ENCODE measurements around the gene SDC1. TPM values are rescaled to one million over a fixed set of nuclear protein-coding genes. Genes with fewer than 3 reads are reported as not detected.
A peak's percentile ranks its signal among the peaks of the same experiment; 100 is the strongest.
"Not testable (repeated sequence)": the region's sequence is repeated elsewhere in the genome, so short reads cannot be mapped to it uniquely, and the experiment has no call there.

SDC1 gene
- total RNA-seq, 1 experiment from 2014 or later, result 22.3 TPM

GRCh38 chr2:20247084-20247483 lies 22.2 kb upstream of the SDC1 start:
- peak overlapping the region in 2 of 3 experiments; percentile 28 to 71; a peak in 3 of 7 replicates for H3K27ac Mint-ChIP-seq
- no peak overlapping the region for H4K8ac ChIP-seq (replicated peaks; ENCODE audit: insufficient read length, low read depth, low read length)
- no peak overlapping the region for H2AFZ ChIP-seq (ENCODE audit: low read length)
- no peak overlapping the region for H2BK15ac ChIP-seq (ENCODE audit: low read depth, low read length)
- no peak overlapping the region for H3K27ac ChIP-seq (ENCODE audit: insufficient read length, low read depth, low read length)
- H2BK12ac ChIP-seq (ENCODE audit: insufficient read length, low read depth, low read length), result no peak overlapping the region
- TF ChIP-seq CTCF (conservative IDR thresholded peaks at IDR 0.05), result no peak
- peaks cover under 1% of the 10 kb centered on the region; the same call in 1 of the 2 replicates for H3K27me3 Mint-ChIP-seq (ENCODE audit: low read depth)
- no peak overlapping the region for H3K9ac ChIP-seq (ENCODE audit: extremely low read depth, insufficient read length, low read length)
- H2BK20ac ChIP-seq (ENCODE audit: low read depth, low read length, poor library complexity, severe bottlenecking), result no peak overlapping the region
- H3K4me1 ChIP-seq (ENCODE audit: insufficient read depth, low read length), result no peaks in the 10 kb centered on the region
- H3K4me2 ChIP-seq (ENCODE audit: insufficient read depth, insufficient read length, low read length), result no peak overlapping the region
- H3K23ac ChIP-seq (ENCODE audit: insufficient read length, low read depth, low read length), result no peak overlapping the region
- DNase-seq, result no peak
- peaks cover 15 to 46% (median 43%) of the 10 kb centered on the region in 3 experiments for H3K36me3 Mint-ChIP-seq (ENCODE audit: insufficient read depth in 1 of 3, low read depth in 3 of 3)
- no peaks in the 10 kb centered on the region for H3K9me3 ChIP-seq (ENCODE audit: control insufficient read depth, low read depth, low read length)
- no peak overlapping the region for H4K91ac ChIP-seq (ENCODE audit: insufficient read length, low read depth, low read length)
- no peak overlapping the region for H2BK120ac ChIP-seq (ENCODE audit: low read depth, low read length, poor library complexity, severe bottlenecking)
- H3K4ac ChIP-seq (ENCODE audit: low read depth, low read length), result no peak overlapping the region
- WGBS (ENCODE audit: extremely low coverage, insufficient read length, low lambda C conversion rate), result no CpG with 5 or more reads among the region's 1 CpG
- no peak overlapping the region for H2BK5ac ChIP-seq (ENCODE audit: insufficient read length, low read length)
- peaks cover 6 to 8% of the 10 kb centered on the region in 2 experiments for H3K4me1 Mint-ChIP-seq
- H3K27me3 ChIP-seq (ENCODE audit: insufficient read depth, low read length), result no peaks in the 10 kb centered on the region
- no peaks in the 10 kb centered on the region for H3K79me1 ChIP-seq (ENCODE audit: insufficient read depth, low read depth, low read length, poor library complexity, severe bottlenecking)
- H2AK5ac ChIP-seq (ENCODE audit: insufficient read length, low read length), result no peak overlapping the region
- no peaks in the 10 kb centered on the region for H4K20me1 ChIP-seq (ENCODE audit: control insufficient read depth, insufficient read depth, insufficient read length)
- no peak overlapping the region for H3K56ac ChIP-seq (ENCODE audit: insufficient read length, low read depth, low read length)
- no peaks in the 10 kb centered on the region for H3K79me2 ChIP-seq (ENCODE audit: insufficient read depth, low read length)
- no peaks in the 10 kb centered on the region for H3K23me2 ChIP-seq (ENCODE audit: insufficient read length, low read depth, low read length, poor library complexity, severe bottlenecking)
- H3K4me3 Mint-ChIP-seq, result no peak overlapping the region
- no peaks in the 10 kb centered on the region for H3K9me3 Mint-ChIP-seq
- H3K18ac ChIP-seq (ENCODE audit: insufficient read length, low read depth, low read length), result no peak overlapping the region
- no peak overlapping the region for H3T11ph ChIP-seq (ENCODE audit: low read length)
- H4K5ac ChIP-seq (ENCODE audit: insufficient read length, low read depth, low read length), result no peak overlapping the region
- H3K14ac ChIP-seq (ENCODE audit: insufficient read depth, low read length), result no peak overlapping the region

GRCh38 chr2:20243637-20244036 lies 18.7 kb upstream of the SDC1 start:
- not testable (repeated sequence) for H3K27me3 ChIP-seq (ENCODE audit: insufficient read depth, low read length); H2AFZ ChIP-seq (ENCODE audit: low read length); H4K8ac ChIP-seq (replicated peaks; ENCODE audit: insufficient read length, low read depth, low read length); H3K27ac ChIP-seq (ENCODE audit: insufficient read length, low read depth, low read length); H2AK5ac ChIP-seq (ENCODE audit: insufficient read length, low read length); H3K79me1 ChIP-seq (ENCODE audit: insufficient read depth, low read depth, low read length, poor library complexity, severe bottlenecking); H3K9me3 ChIP-seq (ENCODE audit: control insufficient read depth, low read depth, low read length); H3K18ac ChIP-seq (ENCODE audit: insufficient read length, low read depth, low read length); H3K4me3 Mint-ChIP-seq; H3K27me3 Mint-ChIP-seq (ENCODE audit: low read depth); H3K14ac ChIP-seq (ENCODE audit: insufficient read depth, low read length); DNase-seq; H3K79me2 ChIP-seq (ENCODE audit: insufficient read depth, low read length); H3K4me2 ChIP-seq (ENCODE audit: insufficient read depth, insufficient read length, low read length); H3K56ac ChIP-seq (ENCODE audit: insufficient read length, low read depth, low read length); H3T11ph ChIP-seq (ENCODE audit: low read length); H2BK20ac ChIP-seq (ENCODE audit: low read depth, low read length, poor library complexity, severe bottlenecking); H3K23ac ChIP-seq (ENCODE audit: insufficient read length, low read depth, low read length); H3K4ac ChIP-seq (ENCODE audit: low read depth, low read length); H3K4me1 ChIP-seq (ENCODE audit: insufficient read depth, low read length); H4K91ac ChIP-seq (ENCODE audit: insufficient read length, low read depth, low read length); H2BK15ac ChIP-seq (ENCODE audit: low read depth, low read length); H4K20me1 ChIP-seq (ENCODE audit: control insufficient read depth, insufficient read depth, insufficient read length); H2BK120ac ChIP-seq (ENCODE audit: low read depth, low read length, poor library complexity, severe bottlenecking); H3K23me2 ChIP-seq (ENCODE audit: insufficient read length, low read depth, low read length, poor library complexity, severe bottlenecking); H3K9me3 Mint-ChIP-seq; H3K9ac ChIP-seq (ENCODE audit: extremely low read depth, insufficient read length, low read length); H2BK12ac ChIP-seq (ENCODE audit: insufficient read length, low read depth, low read length); H3K27ac Mint-ChIP-seq; H2BK5ac ChIP-seq (ENCODE audit: insufficient read length, low read length); H4K5ac ChIP-seq (ENCODE audit: insufficient read length, low read depth, low read length)
- WGBS (ENCODE audit: extremely low coverage, insufficient read length, low lambda C conversion rate), result no CpG with 5 or more reads among the region's 5 CpGs
- H3K36me3 Mint-ChIP-seq (ENCODE audit: insufficient read depth in 1 of 3, low read depth in 3 of 3), result peaks cover 5 to 15% (median 13%) of the 10 kb centered on the region in 3 experiments; a peak in 6 of 7 replicates
- H3K4me1 Mint-ChIP-seq, result peaks cover 7 to 11% of the 10 kb centered on the region in 2 experiments
